HUES48 (cell line): Measurements from ENCODE around the gene C1QL1.

Source experiments
- H3K27ac ChIP-seq: one replicate; pipeline ENCODE4 v1.7.0; 2013; ENCODE audit warnings: low read depth, low read length, inconsistent platforms
- H3K27me3 ChIP-seq: 2 replicates; pipeline ENCODE4 v1.6.1; 2013; ENCODE audit warnings: mild to moderate bottlenecking, low read length; ENCODE audit not compliant: control insufficient read depth, insufficient read depth
- H3K36me3 ChIP-seq: 2 replicates; pipeline ENCODE4 v1.6.1; 2013; ENCODE audit warnings: low read length; ENCODE audit not compliant: control insufficient read depth, insufficient read depth
- H3K4me1 ChIP-seq: 2 replicates; pipeline ENCODE4 v1.6.1; 2013; ENCODE audit warnings: mild to moderate bottlenecking, low read length; ENCODE audit not compliant: control insufficient read depth, insufficient read depth
- H3K4me3 ChIP-seq: 2 replicates; pipeline ENCODE4 v1.5.1; 2013; ENCODE audit warnings: mild to moderate bottlenecking, low read depth, low read length
- H3K9ac ChIP-seq: 2 replicates; pipeline ENCODE4 v1.6.1; 2013; ENCODE audit warnings: mild to moderate bottlenecking, low read depth, low read length, moderate library complexity
- H3K9me3 ChIP-seq: 2 replicates; pipeline ENCODE4 v1.6.1; 2013; ENCODE audit warnings: low read length; ENCODE audit not compliant: control insufficient read depth, insufficient read depth

C1QL1 gene

DNA sequence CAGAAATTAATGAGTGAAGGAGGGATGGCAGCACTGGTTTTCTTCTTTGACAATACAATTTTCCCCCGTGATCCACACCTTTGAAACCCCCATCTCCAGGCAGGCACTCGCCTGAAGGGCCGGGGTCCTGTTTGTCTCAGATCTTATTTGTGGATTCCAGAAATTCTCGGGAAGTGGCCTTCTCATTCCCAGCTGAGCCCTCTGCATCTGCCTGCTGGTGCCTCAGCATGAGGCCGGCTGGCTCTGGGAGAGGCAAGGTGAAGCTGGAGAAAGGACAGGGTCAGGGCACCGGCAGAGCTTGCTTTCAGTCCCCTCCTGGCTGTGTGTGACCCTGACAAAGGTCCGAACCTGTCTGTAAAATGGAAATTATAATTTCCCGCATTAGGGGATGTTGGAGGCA is 35.8 kb upstream of the C1QL1 start:
- Histone ChIP-seq H3K9me3 (no peaks in the 10 kb centered on the region), H3K4me1 (peaks cover 20% of the 10 kb centered on the region), H3K27me3 (peaks cover 5% of the 10 kb centered on the region; the same call in 1 of the 2 replicates), H3K9ac (peak overlapping the region; percentile 48; the same call in 1 of the 2 replicates), H3K27ac (peak overlapping the region; percentile 21), H3K36me3 (no peaks in the 10 kb centered on the region), H3K4me3 (peak overlapping the region; percentile 8; the same call in 1 of the 2 replicates)

DNA sequence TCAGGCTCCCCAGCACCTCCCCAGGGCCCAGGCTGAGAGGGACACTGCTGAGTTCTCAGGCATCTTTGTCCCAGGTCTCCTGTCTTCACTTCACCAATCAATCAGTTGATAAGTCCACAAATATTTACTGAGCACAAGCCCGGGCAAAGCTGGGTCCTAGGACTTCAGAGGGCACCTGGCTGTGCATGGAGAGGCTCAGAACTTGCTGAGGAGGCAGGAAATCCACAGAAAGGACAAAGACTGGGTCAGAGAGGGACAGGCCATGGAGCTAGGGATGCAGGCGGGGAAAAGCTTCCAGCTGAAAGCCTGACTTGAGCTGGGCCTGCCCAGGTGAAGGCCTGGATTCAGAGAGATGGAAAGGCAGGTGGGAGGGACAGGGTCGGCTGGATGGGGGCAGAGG is 33.2 kb upstream of the C1QL1 start:
- Histone ChIP-seq H3K27ac (no peak overlapping the region), H3K9ac (no peak overlapping the region), H3K27me3 (peaks cover 5% of the 10 kb centered on the region; the same call in 1 of the 2 replicates), H3K4me3 (no peak overlapping the region), H3K36me3 (no peaks in the 10 kb centered on the region), H3K9me3 (no peaks in the 10 kb centered on the region), H3K4me1 (peaks cover 16% of the 10 kb centered on the region)

DNA sequence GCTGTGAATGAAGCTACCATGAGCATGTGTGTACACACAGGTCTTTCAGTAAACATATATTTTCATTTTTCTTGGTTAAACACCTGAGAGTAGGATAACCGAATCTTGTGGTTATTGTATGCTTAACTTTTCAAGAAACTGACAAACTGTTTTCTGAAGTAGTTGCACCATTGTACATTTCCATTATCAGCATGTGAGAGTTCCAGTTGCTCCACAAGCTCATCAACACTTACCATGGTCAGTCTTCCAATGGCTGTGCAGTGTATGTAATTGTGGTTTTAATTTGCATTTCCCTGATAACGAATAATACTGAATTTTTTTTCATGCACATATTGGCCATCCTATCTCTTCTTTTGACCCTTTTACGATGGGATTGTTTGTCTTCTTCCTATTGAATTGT is 31.3 kb upstream of the C1QL1 start:
- Histone ChIP-seq H3K4me1 (peaks cover 15% of the 10 kb centered on the region), H3K36me3 (no peaks in the 10 kb centered on the region), H3K9me3 (no peaks in the 10 kb centered on the region), H3K27me3 (peaks cover 7% of the 10 kb centered on the region; the same call in 1 of the 2 replicates), H3K27ac (no peak overlapping the region), H3K9ac (no peak overlapping the region), H3K4me3 (no peak overlapping the region)

DNA sequence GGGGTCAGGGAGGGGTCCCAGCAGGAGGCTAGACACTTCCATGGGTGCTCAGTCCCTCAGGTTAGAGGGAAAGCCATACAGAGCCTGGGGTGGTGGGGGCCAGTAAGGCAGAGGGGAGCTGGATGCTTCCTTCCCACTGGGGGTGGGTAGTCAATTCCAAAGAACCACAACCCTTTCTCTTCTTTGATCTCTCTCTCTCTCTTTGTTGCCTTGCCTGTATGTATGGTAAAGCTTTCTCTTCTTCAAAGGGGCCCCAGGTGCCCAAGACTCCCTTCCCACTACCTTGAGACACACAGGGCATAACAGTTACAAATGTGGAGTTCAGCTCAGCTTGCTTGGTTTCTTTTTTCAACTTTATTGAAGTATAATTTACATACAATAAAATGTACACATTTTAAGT is 30.5 kb upstream of the C1QL1 start:
- Histone ChIP-seq H3K36me3 (no peaks in the 10 kb centered on the region), H3K9ac (no peak overlapping the region), H3K4me1 (peaks cover 7% of the 10 kb centered on the region), H3K27ac (no peak overlapping the region), H3K9me3 (no peaks in the 10 kb centered on the region), H3K4me3 (no peak overlapping the region), H3K27me3 (peaks cover 7% of the 10 kb centered on the region; the same call in 1 of the 2 replicates)

DNA sequence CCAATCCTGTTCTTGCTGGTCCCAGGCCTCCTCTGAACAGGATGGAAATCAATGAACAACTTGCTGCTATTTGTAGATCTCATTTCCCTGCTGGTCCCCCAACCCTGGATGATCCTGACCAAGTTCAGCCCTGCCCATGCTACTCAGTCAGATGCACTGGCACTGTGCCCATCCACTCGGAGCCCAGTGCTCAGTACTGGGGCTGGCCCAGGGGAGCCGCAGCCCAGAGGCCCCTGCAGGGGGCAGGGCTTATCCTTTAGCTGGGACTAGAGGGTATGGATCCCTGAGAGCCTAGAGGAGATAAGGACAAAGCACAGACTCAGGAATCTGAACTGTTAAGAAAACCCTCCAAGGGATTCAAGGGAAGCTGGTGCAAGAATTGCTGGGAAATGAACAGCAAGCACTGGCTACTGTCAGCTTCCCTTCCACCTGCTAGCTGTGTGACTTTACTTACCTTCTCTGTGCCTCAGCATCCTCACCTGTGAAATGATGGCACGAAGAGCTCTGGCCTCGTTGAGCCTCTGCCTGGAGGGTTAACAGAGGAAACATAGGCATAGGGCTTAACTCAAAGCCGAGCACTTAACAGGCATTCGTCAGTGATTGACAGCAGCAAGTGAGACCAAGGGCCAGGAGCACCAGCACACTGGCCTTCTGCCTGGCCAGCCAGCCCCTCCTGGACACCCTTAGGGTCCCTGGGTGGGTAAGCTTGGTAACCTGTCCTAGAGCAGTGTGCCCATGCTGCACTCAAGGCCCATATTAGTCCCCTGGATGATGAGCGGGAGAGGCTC is 29.8 kb upstream of the C1QL1 start:
- Histone ChIP-seq H3K4me1 (no peaks in the 10 kb centered on the region), H3K9me3 (no peaks in the 10 kb centered on the region), H3K27ac (no peak overlapping the region), H3K4me3 (no peak overlapping the region), H3K27me3 (peaks cover 4% of the 10 kb centered on the region; the same call in 1 of the 2 replicates), H3K9ac (no peak overlapping the region), H3K36me3 (no peaks in the 10 kb centered on the region)

DNA sequence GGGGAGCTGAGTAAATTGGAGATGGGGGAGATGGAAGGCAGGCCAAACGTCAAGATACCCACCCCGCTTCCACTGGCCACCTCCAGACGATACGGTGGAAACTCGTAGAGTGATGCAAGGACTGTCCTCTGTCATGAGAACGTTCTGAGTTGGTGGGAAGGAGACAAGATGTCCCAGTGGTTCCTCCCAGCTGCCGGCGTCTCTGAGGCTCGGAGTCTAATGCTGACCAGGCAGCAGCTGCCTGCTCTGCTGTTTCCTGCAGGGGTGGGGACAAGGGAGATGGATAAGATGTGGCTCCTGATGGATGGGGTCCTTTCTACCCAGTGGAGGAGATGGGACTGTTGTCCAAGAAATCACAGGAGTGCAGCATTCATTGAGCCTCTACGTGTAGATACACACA is 28.2 kb upstream of the C1QL1 start:
- Histone ChIP-seq H3K4me1 (no peaks in the 10 kb centered on the region), H3K4me3 (no peak overlapping the region), H3K9ac (no peak overlapping the region), H3K27ac (no peak overlapping the region), H3K36me3 (no peaks in the 10 kb centered on the region), H3K9me3 (no peaks in the 10 kb centered on the region), H3K27me3 (0 out of 2 replicates have a peak, but pooled peaks cover 2% of the 10 kb centered on the region)

DNA sequence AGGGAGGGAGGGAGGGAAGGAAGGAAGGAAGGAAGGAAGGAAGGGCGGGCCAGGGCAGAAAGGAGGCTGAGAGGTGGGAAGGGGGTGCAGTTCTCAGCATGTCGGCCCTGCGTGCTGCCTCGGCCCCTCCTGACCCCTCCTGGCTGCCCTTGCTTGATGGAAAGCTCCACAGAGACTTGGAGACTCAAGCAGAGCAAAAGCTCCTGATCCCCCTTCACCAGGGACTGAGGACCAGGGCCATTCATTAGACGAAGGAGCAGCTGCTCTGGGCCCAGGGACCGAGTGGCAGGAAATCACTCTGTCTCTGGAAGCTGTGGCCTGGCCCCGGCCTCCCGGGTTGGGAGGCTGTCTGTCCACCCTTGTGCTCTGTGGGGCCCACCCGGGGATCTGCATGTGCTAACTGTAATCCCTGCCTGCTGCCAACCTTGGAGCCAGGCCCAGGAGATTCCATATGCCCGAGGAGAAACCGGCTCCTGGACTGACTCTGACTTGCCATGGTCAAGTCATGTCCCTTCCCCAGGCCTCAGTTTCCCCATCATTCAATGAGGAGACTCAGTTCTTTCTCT is 27.4 kb upstream of the C1QL1 start:
- Histone ChIP-seq H3K9ac (no peak overlapping the region), H3K36me3 (no peaks in the 10 kb centered on the region), H3K4me3 (no peak overlapping the region), H3K27me3 (0 out of 2 replicates have a peak, but pooled peaks cover 2% of the 10 kb centered on the region), H3K9me3 (no peaks in the 10 kb centered on the region), H3K27ac (no peak overlapping the region), H3K4me1 (no peaks in the 10 kb centered on the region)

DNA sequence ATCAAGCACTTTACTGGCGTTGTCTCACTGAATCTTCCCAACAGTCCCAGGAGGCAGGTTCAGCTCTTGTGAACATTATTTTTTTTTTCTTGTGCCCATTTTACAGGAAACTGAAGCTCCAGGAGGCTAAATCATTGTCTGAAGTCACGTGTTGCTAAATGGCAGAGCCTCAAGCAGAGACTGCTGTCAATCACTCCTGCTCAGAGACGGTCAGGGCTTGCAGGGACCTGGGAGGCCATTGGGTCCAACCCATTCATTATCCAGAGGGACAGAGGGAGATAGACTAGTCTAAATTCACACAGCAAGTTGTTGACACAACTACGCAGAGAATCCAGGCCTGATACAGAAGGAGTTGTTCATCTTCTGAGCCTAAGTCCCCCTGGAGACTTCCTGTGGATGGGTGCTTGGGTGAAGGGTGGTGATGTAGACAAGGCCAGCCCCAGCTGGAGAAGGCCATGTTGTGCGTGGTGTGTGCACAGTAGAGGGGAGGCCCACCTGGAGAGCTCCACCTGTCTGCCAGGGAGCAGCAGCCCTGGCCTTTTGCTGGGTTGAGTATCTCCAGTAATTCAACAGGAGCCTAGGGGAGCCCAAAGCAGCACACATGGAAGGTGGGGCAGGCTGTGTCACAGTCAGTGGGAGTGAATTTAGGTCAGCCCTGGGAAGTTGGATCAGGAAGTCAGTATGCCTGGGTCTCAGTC is 24.3 kb upstream of the C1QL1 start:
- H3K4me3 ChIP-seq = no peak overlapping the region
- no peaks in the 10 kb centered on the region for H3K9me3 ChIP-seq
- peaks cover 4% of the 10 kb centered on the region; the same call in 1 of the 2 replicates for H3K4me1 ChIP-seq
- no peak overlapping the region for H3K9ac ChIP-seq
- 0 out of 2 replicates have a peak, but pooled peaks cover 2% of the 10 kb centered on the region for H3K27me3 ChIP-seq
- no peaks in the 10 kb centered on the region for H3K36me3 ChIP-seq
- no peak overlapping the region for H3K27ac ChIP-seq

DNA sequence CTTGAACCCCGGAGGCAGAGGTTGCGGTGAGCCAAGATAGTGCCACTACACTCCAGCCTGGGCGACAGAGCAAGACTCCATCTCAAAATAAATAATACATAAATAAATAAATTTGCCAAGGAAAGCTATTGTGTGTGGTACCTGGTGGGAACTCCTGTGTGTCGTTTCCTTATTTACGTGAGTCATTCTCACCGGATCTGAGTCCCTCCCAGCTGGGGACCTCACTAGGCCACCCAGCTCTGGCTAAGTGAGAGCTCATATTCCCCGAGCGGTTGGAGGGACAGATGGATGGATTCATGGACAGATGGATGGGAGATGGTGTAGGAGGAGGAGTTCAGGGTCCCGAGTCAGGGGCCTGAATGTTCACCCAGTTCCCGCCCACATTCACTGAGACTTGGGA is 22.9 kb upstream of the C1QL1 start:
- no peaks in the 10 kb centered on the region for H3K36me3 ChIP-seq
- no peaks in the 10 kb centered on the region for H3K9me3 ChIP-seq
- H3K4me1 ChIP-seq = peaks cover 8% of the 10 kb centered on the region; the same call in 1 of the 2 replicates
- H3K4me3 ChIP-seq = no peak overlapping the region
- H3K9ac ChIP-seq = no peak overlapping the region
- H3K27ac ChIP-seq = no peak overlapping the region
- peaks cover 8% of the 10 kb centered on the region for H3K27me3 ChIP-seq

DNA sequence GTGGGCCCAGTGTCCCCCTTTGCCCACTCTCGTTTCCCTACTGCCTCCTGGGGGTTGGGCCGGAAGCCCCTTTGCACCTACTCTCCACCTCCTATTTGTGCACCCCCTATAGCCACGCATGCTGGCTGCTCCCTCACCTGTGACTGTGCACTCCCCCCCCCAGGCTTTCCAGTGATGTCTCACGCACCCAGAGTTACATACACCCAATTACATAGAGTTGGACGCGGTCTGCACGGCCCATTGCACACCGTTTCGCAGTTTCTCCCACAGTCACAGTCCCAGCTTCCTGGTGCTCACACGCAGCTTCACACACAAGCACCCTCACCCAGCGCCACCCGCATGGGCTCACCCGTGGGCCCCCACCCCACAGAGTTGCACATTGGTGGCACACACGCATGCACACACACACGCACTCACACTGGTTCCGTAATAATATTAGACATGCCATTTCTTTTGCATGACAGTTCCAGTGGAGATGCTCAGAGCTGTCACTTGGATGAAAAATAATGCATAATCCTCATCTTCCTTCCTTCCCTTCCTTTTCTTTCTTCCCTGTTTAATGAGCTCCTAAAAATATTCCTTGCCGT is 21.5 kb upstream of the C1QL1 start:
- Histone ChIP-seq H3K4me1 (peaks cover 8% of the 10 kb centered on the region; the same call in 1 of the 2 replicates), H3K27ac (no peak overlapping the region), H3K4me3 (no peak overlapping the region), H3K36me3 (no peaks in the 10 kb centered on the region), H3K27me3 (peaks cover 8% of the 10 kb centered on the region), H3K9ac (no peak overlapping the region), H3K9me3 (no peaks in the 10 kb centered on the region)
